Measurements from ENCODE around the gene SLC10A7. TPM values are rescaled to one million over a fixed set of nuclear protein-coding genes. Genes with fewer than 3 reads are reported as not detected.

SLC10A7 gene
- total RNA-seq, 2 experiments from 2014 or later: 14.2 to 16.6 TPM

- ChIA-PET POLR2A (no interaction called here), CTCF (no interaction called here)
- DNase-seq (no peak), ATAC-seq (no peak)
- H3K4me3 Mint-ChIP-seq: no peak overlapping the region
- no peak overlapping the region for H3K27ac Mint-ChIP-seq
- H3K36me3 Mint-ChIP-seq (ENCODE audit: low read depth): no peaks in the 10 kb centered on the region
- no peaks in the 10 kb centered on the region for H3K9me3 Mint-ChIP-seq (ENCODE audit: insufficient read depth)
- no peaks in the 10 kb centered on the region for H3K4me1 Mint-ChIP-seq (ENCODE audit: low read depth)
- peaks cover 9% of the 10 kb centered on the region for H3K27me3 Mint-ChIP-seq (ENCODE audit: low read depth)
Observed at GRCh38 chr4:146210890-146211289, 310.9 kb downstream of the SLC10A7 start.

- Mint-ChIP-seq H3K27me3 (ENCODE audit: low read depth) (peaks cover 9% of the 10 kb centered on the region), H3K36me3 (ENCODE audit: low read depth) (no peaks in the 10 kb centered on the region), H3K4me3 (no peak overlapping the region), H3K9me3 (ENCODE audit: insufficient read depth) (no peaks in the 10 kb centered on the region), H3K4me1 (ENCODE audit: low read depth) (no peaks in the 10 kb centered on the region), H3K27ac (no peak overlapping the region)
- DNase-seq (no peak), ATAC-seq (no peak)
- POLR2A ChIA-PET: no interaction called here
- CTCF ChIA-PET: no interaction called here
Observed at GRCh38 chr4:146207410-146207809, 314.3 kb downstream of the SLC10A7 start.

Small RNA genes within 50 kb of the gene (microRNA-seq; reads per million reads assigned to microRNA genes)
- not detected for gene MIR7849

Other genes with a start within 250 kb of the SLC10A7 start
- not detected for gene POU4F2, start 117.0 kb upstream of the SLC10A7 start, total RNA-seq

Measured in activated CD8-positive, alpha-beta T cell treated with anti-CD3 and anti-CD28 coated beads, Interleukin-2, amount 10 ng/mL, durations not matched to agents 7 days and 5 days (primary cell).